HG03457 (cell line): ENCODE data around the gene RNU1-2.
A peak's percentile ranks its signal among the peaks of the same experiment; 100 is the strongest.
"Not testable (repeated sequence)": the region's sequence is repeated elsewhere in the genome, so short reads cannot be mapped to it uniquely, and the experiment has no call there.

Experiments used
- ATAC-seq: cut with Tn5 transposase; IDR thresholded peaks from one replicate; pipeline ENCODE4 v1.9.1; 2021; ENCODE audit warnings: moderate number of reproducible peaks; ENCODE audit not compliant: unreplicated experiment

Gene RNU1-2

GRCh38 chr1:16907870-16908758 lies 12.3 kb downstream of the RNU1-2 start:
- no peak for ATAC-seq

GRCh38 chr1:16911851-16912721 lies 16.3 kb downstream of the RNU1-2 start:
- ATAC-seq: not testable (repeated sequence)

GRCh38 chr1:16912742-16913141 lies 17.0 kb downstream of the RNU1-2 start:
- ATAC-seq: not testable (repeated sequence)

GRCh38 chr1:16913181-16913832 lies 17.5 kb downstream of the RNU1-2 start:
- ATAC-seq: no peak

- peak; percentile 70 for ATAC-seq
Measured at GRCh38 chr1:16913833-16914662, 18.3 kb downstream of the RNU1-2 start.

- not testable (repeated sequence) for ATAC-seq
Measured at GRCh38 chr1:16914928-16915626, 19.3 kb downstream of the RNU1-2 start.

GRCh38 chr1:16915627-16915973 lies 19.8 kb downstream of the RNU1-2 start:
- ATAC-seq: no peak

- not testable (repeated sequence) for ATAC-seq
Measured at GRCh38 chr1:16916036-16916880, 20.5 kb downstream of the RNU1-2 start.

GRCh38 chr1:16918371-16918770 lies 22.6 kb downstream of the RNU1-2 start:
- ATAC-seq: no peak

- ATAC-seq: not testable (repeated sequence)
Measured at GRCh38 chr1:16918936-16919665, 23.3 kb downstream of the RNU1-2 start.

GRCh38 chr1:16920951-16921350 lies 25.2 kb downstream of the RNU1-2 start:
- ATAC-seq: no peak

GRCh38 chr1:16921391-16922185 lies 25.8 kb downstream of the RNU1-2 start, which contains the start of gene CROCC:
Gene CROCC (plus strand): TSS chr1:16921931. CDS start chr1:16922019, 88 bp downstream.
- no peak for ATAC-seq

- ATAC-seq: no peak
Measured at GRCh38 chr1:16922466-16922865, 26.7 kb downstream of the RNU1-2 start.

GRCh38 chr1:16922885-16923431 lies 27.2 kb downstream of the RNU1-2 start:
- no peak for ATAC-seq

GRCh38 chr1:16924216-16924918 lies 28.6 kb downstream of the RNU1-2 start:
- ATAC-seq: no peak

- no peak for ATAC-seq
Measured at GRCh38 chr1:16924919-16925477, 29.2 kb downstream of the RNU1-2 start.
